Activated CD4-positive, alpha-beta T cell treated with anti-CD3 and anti-CD28 coated beads, Interleukin-2, Interleukin-6, amounts not matched to agents 100 ng/mL and 50 ng/mL, durations not matched to agents 16 hours and 8 hours (primary cell): ENCODE results near the gene ELMOD3.
"Not testable (repeated sequence)": the region's sequence is repeated elsewhere in the genome, so short reads cannot be mapped to it uniquely, and the experiment has no call there.

Experiments
- DNase-seq: peaks from one replicate; pipeline ENCODE4 v3.0.0-alpha.2; 2020

ELMOD3 gene

GRCh38 chr2:85377083-85377482 lies 22.5 kb downstream of the ELMOD3 start:
- no peak for DNase-seq

- DNase-seq, result no peak
These were observed 23.7 kb downstream of the ELMOD3 start for GRCh38 chr2:85378257-85378656.

GRCh38 chr2:85380048-85380447 lies 25.5 kb downstream of the ELMOD3 start:
- DNase-seq, result no peak

- not testable (repeated sequence) for DNase-seq
These were observed 28.6 kb downstream of the ELMOD3 start for GRCh38 chr2:85383151-85383550.

DNA sequence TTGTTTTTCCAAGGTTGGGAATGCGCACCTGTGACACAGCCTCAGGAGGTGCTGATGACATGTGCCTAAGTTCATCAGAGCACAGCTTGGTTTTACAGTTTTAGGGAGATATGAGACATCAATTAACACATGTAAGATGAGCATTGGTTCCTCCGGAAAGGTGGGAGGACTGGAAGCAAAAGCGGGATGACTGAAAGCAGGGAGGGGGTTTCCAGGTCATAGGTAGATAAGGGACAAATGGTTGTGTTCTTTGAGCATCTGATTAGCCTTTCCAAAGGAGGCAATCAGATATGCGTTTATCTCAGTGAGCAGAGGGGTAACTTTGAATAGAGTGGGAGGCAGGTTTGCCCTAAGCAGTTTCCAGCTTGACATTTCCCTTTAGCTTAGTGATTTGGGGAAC lies 29.3 kb downstream of the ELMOD3 start:
- no peak for DNase-seq

DNA sequence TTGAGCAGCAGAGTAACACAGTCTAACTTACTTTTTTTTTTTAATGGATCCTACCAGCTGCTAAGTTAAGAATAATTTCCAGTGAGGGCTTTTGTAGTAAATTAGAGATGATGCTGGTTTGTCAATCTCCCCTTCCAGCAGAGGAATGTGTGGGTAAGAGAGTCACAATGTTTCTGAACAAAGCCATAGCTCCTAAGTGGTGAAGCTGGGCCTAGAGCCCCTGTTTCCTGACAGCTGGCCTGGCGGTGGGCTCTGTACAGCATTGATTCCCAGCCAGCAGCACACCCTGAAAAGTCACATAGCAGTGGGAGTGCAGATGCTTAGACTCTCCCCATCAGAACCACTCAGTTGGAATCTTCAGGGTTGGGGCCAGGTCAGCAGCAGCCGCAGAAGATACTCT lies 31.2 kb downstream of the ELMOD3 start:
- DNase-seq, result no peak

DNA sequence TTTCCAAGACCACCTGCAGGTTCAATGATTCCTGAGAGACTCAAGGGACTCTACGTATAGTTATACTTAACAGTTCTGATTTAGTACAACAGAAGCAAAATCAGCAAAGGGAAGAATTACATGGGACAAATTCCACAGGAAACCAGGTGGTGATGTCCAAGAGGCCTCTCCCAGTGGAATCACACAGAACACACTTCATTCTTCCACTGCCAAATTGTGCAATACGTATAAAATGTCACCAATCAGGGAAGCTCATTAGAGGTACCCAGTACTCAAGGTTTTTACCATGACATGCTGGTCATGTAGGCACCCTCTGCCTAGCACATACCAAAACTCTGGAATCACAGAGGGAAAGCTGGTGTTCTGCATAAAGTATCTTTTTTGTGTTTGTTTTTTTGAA lies 33.2 kb downstream of the ELMOD3 start:
- DNase-seq, result no peak

DNA sequence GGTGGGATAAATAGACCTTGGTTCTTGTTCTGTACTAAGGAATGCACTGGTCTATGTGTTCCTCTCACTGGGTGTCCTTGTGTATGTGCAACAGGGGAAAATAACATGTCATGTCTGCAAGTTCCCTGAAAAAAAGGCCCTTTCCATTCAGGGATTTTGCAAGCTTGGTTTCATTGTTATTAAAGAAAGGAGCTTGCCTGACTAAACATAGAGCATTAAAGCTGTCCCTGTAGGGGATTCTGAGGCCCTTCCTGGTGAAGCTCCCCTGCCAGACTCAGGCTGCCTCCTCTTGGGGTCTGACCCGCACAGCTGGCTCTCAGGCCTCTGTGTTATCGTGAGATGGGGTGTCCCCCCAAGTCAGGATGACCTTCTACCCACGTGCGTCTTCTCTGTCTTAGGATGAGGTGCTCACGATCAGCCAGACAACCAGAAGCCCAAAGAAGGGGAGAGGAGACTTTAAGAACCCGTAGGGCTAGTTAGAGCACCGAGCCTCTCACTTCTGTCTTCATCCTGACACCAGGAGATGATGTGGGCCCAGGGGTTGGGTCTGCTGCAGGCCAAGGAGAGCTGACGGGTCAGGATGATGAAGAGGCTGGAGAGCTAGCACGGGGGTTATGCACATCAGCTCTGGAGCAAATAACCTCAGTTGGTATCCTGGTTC lies 34.4 kb downstream of the ELMOD3 start:
- no peak for DNase-seq

GRCh38 chr2:85390941-85391669 lies 36.5 kb downstream of the ELMOD3 start:
- peak; percentile 77 for DNase-seq

- no peak for DNase-seq
These were observed 39.3 kb downstream of the ELMOD3 start for GRCh38 chr2:85393836-85394235.

- DNase-seq, result no peak
These were observed 39.7 kb downstream of the ELMOD3 start for GRCh38 chr2:85394261-85394681.

DNA sequence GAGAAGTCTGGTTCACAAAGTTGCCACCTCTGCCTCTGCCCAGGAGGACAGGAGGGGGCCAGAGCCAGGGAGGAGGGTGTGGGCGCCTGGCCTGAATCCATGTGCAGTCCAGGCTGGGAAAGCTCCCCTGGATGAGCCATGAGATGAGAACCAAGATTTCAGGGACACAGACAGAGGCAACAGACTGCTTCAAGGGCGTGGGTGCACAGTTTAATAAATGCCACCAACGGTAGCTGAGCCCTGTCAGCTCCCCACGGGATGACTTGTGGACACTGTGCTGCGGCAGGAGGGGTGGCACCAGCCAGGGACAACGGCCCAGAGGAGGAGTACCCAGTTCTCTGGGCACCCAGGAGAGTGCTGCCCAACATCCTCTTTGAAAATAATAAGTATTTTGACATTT lies 40.4 kb downstream of the ELMOD3 start:
- no peak for DNase-seq

DNA sequence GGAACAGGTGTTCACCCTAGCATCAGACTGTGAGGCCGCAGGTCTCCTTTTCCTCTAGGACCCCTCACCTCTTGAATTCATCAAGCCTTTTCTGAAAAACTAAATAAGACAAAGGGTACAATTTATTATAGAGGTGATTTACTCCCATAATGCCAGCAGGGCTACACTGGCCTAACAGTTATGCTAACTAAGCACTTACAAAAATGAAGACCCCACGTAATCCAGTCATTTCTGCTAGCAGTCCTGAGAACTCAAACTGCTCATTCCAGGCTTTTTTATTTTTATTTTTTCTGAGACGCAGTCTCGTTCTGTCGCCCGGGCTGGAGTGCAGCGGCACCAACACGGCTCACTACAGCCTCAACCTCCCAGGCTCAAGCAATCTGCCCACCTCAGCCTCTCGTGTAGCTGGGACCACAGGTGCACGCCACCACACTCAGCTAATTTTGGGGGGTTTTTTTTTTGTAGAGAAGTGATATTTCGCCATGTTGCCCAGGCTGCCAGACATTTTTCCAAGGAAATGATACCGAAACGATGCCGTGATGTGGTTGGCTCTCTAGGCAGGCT lies 41.4 kb downstream of the ELMOD3 start:
- DNase-seq, result no peak

GRCh38 chr2:85396531-85397470 lies 42.2 kb downstream of the ELMOD3 start:
- no peak for DNase-seq

- no peak for DNase-seq
These were observed 43.4 kb downstream of the ELMOD3 start for GRCh38 chr2:85397925-85398331.

DNA sequence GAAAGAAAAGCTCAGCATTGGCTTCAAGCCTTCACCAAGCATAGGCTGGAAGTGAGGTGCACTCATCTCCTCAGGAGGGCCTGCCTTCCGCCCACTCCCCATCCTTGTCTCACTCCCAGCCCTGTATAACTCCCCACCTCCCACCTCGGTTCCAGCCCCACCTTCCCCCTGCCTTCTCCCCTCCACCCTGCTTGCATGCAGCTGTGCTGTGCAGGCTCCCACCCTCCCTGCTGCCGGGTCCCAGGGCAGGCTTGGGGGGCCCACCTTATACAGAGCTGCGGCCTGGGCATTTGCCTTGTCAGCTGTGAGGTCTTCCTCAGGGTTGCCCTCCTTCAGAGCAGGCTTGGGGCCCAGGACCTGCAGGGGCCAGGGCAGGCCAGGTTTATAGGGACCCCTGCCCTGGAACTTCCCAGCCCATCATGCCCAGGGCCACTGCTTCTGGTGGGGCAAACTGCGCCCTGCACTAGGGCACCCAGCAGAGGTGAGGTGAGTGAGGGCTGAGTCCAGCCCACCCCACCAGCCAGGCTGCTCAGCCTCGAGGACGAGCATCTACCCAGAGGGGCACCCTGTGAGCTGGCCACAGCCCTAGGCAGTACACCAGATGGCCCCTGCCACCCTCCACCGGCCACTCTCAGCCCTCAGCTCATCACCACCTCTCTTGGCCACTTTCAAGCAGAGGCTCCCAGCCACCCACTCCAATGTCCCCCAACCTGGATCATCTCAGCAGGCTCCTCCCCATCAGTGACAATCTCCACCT lies 44.0 kb downstream of the ELMOD3 start:
- DNase-seq, result no peak

DNA sequence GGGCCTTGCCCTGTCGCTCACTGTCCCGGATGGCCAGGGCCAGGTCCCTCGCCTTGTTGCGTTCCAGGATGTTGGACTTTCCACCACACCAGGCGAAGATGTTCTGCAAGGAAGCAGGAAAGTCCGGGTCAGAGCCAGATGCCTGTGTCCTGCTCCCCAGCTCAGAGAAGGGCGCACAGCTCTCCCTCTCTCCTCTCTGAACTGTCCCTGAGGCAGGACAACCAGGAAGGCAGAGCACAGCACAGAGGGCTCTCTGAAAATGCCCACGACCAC lies 44.5 kb downstream of the ELMOD3 start:
- no peak for DNase-seq

DNA sequence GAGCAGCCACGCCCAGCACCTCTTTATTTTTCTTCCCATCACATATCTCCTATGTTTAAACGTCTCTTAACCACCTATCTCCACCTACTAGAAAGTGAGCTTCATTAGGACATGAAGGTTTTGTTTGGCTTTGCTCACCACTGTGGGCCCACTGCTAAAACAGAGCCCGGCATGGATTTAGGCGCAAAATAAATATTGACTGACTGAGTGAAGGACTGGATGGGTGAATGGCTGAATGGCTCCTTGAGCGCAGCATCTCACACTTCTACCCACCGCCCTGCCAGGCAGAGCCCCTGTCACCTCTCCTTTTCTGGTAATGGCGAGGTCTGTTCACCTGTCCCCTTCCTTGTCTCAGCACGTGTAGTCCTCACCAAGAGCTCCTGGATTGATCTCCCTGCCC lies 45.5 kb downstream of the ELMOD3 start:
- DNase-seq, result no peak

DNA sequence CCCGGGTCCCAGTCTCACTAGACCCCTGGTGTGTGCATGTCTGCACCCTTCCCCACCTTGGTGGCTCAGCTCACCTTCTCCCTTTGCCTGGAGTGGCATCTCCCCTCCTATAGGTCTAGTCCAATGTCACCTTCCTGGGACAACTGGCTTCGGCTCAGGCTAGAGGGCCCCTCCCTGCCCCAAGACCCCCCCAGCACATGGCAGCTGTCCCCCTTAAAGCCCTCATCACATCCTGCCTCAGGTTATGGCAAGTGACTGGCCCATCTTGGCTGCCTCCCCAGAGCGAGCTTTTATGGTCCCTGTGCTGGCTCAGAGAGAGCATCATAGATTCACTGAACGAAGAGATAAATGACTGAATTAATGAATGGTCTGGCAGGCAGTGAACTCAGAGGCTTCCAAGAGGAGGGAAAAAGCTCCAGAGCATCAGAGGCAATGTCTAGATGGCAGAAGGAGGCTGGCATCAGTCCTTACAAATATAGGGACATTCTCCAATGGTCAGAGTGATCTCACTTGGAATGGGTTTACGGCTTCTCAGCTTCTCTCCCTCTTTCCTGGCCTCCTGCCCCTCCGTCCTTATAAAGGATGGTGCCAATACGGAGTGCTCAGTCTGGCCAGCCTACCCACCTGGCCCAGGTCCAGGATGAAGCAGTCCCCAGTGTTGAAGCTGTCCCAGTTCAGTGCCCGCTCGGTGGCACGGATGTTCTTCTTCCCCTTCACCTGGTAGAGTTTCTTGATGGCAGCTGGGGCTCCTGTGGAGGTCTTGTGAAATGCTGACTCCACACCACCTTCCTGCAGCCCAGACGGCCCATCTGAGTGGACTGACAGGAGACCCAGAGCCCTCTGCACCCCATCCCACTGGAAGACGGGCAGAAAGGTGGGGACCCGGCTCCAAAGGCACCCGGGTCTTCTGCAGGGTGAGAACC lies 46.2 kb downstream of the ELMOD3 start:
- no peak for DNase-seq

DNA sequence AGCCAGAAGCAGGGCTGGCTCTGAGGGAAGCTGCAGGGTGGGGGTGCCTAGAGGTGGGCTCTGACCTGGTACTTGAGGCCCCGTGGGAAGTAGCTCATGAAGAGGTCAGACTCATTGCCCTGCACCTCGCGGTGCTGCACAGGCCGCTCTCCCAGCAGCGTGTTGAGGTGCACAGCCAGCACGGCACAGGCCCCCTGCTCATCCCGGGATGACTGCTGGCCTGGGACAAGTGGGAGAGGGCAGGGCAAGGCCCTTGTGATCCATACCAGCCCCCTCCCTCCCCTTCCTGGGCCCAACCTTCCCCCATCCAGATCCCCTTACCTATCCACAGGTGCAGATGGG lies 46.9 kb downstream of the ELMOD3 start:
- DNase-seq, result no peak

DNA sequence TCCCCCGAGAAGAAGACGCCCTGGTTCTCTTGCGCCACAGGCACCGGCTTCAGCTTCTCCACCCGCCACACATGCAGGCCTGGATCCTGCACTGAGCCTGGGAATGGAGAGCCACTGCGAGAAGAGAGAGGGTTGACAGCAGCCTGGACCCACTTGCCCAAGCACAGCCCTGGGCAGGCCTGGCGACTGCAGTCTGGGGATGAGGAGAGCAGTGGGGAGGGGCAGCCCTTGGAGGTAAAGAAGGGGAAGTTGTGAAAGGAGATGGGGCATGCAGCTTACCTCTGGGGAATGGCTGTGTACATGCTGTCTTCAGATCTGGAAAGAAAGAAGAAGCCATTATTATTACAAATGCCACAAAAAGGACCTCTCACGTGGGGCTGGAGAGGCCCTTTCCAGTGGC lies 47.3 kb downstream of the ELMOD3 start:
- no peak for DNase-seq
